DND-41 (cell line): Measurements from ENCODE around the gene C1R.

ENCODE experiments used
- ATAC-seq: fragments of 200-7000 bp; cut with Tn5 transposase; 3 replicates; pipeline ENCODE4 v1.9.1; 2021; ENCODE audit warnings: low read depth; ENCODE audit not compliant: insufficient read depth
- DNase-seq: peaks from one replicate; pipeline ENCODE4 v3.0.0-alpha.2; 2020
- H2AFZ ChIP-seq: 2 replicates; pipeline ENCODE4 v1.6.0; 2012; ENCODE audit warnings: low read depth, low read length
- H3K27ac ChIP-seq: 2 replicates; pipeline ENCODE4 v1.5.1; 2012; ENCODE audit warnings: low read length, inconsistent platforms
- H3K27me3 ChIP-seq: fragments of 200-600 bp; sonication (generic); 2 replicates; pipeline ENCODE4 v1.6.0; 2012; ENCODE audit warnings: low read length, mild to moderate bottlenecking, inconsistent platforms; ENCODE audit not compliant: insufficient read depth, poor library complexity
- H3K36me3 ChIP-seq: 2 replicates; pipeline ENCODE4 v1.5.1; 2012; ENCODE audit warnings: low read length, inconsistent platforms; ENCODE audit not compliant: insufficient read depth
- H3K4me1 ChIP-seq: 2 replicates; pipeline ENCODE4 v1.5.1; 2012; ENCODE audit warnings: mild to moderate bottlenecking, low read length; ENCODE audit not compliant: insufficient read depth
- H3K4me2 ChIP-seq: 2 replicates; pipeline ENCODE4 v1.6.0; 2012; ENCODE audit warnings: mild to moderate bottlenecking, moderate library complexity, low read length, inconsistent platforms; ENCODE audit not compliant: insufficient read depth
- H3K4me3 ChIP-seq, 2 experiments: fragments of 200-600 bp in 1 of 2; shearing (Covaris generic) in 1 of 2; 2 replicates each; pipeline ENCODE4 v1.5.1; 2012 to 2016; ENCODE audit warnings: inconsistent platforms in 2 of 2, low read length in 2 of 2, mild to moderate bottlenecking in 2 of 2, low read depth in 1 of 2, moderate library complexity in 1 of 2
- H3K79me2 ChIP-seq: 2 replicates; pipeline ENCODE4 v1.6.0; 2012; ENCODE audit warnings: low read length, inconsistent platforms; ENCODE audit not compliant: insufficient read depth
- H3K9ac ChIP-seq: 2 replicates; pipeline ENCODE4 v1.6.0; 2012; ENCODE audit warnings: low read depth, mild to moderate bottlenecking, inconsistent platforms, low read length, moderate library complexity
- H3K9me3 ChIP-seq: 2 replicates; pipeline ENCODE4 v1.5.1; 2012; ENCODE audit warnings: low read length, moderate library complexity, mild to moderate bottlenecking, inconsistent platforms; ENCODE audit not compliant: insufficient read depth, severe bottlenecking
- H4K20me1 ChIP-seq: 2 replicates; pipeline ENCODE4 v1.6.0; 2012; ENCODE audit warnings: low read length; ENCODE audit not compliant: insufficient read depth
- EZH2 ChIP-seq: IDR thresholded peaks from 3 replicates; pipeline ENCODE4 v1.6.1; 2012; ENCODE audit warnings: borderline replicate concordance, low read depth, mild to moderate bottlenecking, moderate library complexity, low read length, inconsistent platforms; ENCODE audit not compliant: severe bottlenecking
- TF ChIP-seq, protein P1 (sequence below): IDR thresholded peaks from 2 replicates; pipeline ENCODE4 v1.5.1; 2012; ENCODE audit warnings: borderline replicate concordance, low read length, moderate library complexity, mild to moderate bottlenecking; ENCODE audit not compliant: poor library complexity, severe bottlenecking; ENCODE audit errors: extremely low read depth

Gene C1R

DNA sequence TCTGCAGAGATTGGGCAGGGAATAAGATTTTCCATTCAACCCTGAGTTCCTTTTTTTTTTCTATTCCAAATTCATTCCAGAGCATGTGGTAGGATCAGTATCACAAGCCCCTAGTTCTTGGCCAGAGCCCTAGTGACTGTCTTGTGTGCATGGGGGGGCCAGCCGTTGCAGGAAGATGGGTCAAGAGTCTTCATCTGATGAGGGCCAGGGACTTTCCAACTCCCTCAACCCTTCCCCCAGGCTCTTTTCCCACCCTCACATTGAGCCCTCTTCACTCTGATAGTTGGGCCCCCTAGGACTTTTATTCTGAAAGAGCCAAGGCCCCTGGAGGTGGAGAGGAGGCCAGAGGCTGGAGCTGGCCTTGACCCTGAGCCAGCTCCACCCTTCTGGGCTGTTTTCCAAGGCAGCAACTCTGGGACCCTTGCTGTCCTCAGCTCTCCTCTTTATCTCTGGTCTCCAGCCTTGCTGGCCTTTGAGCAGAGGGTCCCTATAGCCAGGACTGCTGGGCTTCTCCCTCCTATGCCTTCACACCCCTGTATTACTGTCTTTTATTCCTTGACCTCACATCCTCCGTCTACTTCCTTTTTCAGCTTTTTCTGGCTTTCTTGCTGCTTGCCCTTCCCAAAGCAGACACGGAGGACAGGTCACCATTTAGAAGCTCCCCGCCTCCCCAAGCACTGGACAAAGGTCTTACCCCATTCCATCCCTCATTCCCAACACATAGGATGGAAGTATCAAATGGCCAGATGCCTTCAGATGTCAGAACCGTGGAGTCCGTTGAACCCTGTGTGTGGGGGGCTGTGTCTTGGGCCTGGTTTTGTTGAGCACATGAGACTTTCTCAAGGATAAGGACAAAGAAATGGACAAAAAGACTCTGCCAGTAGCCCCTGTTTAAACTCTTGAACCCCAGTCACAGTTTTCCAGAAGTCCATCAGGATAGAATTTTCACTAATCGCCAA, 30.8 kb upstream of the C1R start:
- Histone ChIP-seq H3K36me3 (no peaks in the 10 kb centered on the region), H2AFZ (no peak overlapping the region), H3K9me3 (no peaks in the 10 kb centered on the region), H3K4me1 (no peaks in the 10 kb centered on the region), H3K27me3 (no peaks in the 10 kb centered on the region), H3K79me2 (no peaks in the 10 kb centered on the region), H3K4me2 (no peak overlapping the region), H3K9ac (no peak overlapping the region), H3K4me3 (no peak overlapping the region), H4K20me1 (peaks cover 3% of the 10 kb centered on the region; the same call in 1 of the 2 replicates), H3K27ac (no peak overlapping the region)
- TF ChIP-seq, protein P1, sequence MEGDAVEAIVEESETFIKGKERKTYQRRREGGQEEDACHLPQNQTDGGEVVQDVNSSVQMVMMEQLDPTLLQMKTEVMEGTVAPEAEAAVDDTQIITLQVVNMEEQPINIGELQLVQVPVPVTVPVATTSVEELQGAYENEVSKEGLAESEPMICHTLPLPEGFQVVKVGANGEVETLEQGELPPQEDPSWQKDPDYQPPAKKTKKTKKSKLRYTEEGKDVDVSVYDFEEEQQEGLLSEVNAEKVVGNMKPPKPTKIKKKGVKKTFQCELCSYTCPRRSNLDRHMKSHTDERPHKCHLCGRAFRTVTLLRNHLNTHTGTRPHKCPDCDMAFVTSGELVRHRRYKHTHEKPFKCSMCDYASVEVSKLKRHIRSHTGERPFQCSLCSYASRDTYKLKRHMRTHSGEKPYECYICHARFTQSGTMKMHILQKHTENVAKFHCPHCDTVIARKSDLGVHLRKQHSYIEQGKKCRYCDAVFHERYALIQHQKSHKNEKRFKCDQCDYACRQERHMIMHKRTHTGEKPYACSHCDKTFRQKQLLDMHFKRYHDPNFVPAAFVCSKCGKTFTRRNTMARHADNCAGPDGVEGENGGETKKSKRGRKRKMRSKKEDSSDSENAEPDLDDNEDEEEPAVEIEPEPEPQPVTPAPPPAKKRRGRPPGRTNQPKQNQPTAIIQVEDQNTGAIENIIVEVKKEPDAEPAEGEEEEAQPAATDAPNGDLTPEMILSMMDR = no peak
- TF ChIP-seq EZH2 = no peak
- DNase-seq (no peak), ATAC-seq (no peak)

DNA sequence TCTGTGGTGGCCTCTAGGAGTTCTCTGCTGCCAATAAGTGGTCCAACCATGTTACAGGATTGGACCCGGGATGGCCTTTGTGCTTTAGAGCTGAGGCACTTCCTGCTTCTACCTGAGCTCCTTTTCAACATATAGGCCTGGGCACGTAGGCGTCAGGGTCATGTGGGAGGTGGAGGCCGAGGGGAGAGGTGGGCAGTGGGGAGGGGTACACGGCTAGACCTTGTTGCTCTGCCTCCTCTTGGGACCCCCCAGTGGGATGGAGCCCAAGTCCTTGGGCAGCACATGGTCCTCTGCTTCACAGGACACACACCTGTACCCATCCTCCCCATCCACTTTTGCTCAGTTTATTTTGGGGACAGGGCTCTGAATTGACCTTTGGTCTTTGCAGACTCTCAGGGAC, 29.1 kb upstream of the C1R start:
- Histone ChIP-seq H3K27me3 (no peaks in the 10 kb centered on the region), H4K20me1 (peaks cover 3% of the 10 kb centered on the region; the same call in 1 of the 2 replicates), H2AFZ (no peak overlapping the region), H3K4me2 (no peak overlapping the region), H3K36me3 (no peaks in the 10 kb centered on the region), H3K4me3 (no peak overlapping the region), H3K9me3 (no peaks in the 10 kb centered on the region), H3K79me2 (no peaks in the 10 kb centered on the region), H3K9ac (no peak overlapping the region), H3K27ac (no peak overlapping the region), H3K4me1 (no peaks in the 10 kb centered on the region)
- no peak for ATAC-seq
- TF ChIP-seq EZH2 = no peak
- TF ChIP-seq, protein P1 = no peak
- no peak for DNase-seq

DNA sequence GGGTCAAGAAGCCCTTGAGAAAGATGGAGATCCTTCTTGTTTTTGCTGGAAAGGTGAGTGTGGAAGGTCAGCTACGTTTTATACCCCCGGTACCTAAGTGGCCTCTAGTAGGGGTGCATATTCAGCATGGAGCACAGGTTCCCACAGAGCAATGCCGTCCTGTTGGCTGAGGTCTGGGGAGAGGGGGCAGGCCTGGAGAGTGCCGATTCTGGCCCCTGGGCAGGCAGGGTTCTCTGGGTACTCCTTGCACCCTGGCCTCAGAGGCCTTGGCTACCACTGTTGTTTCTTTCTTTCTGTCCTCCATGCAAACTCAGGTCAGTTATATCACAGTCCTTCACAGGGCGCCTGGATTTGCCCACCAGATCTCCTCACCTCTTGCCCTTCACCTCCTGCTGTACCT, 27.9 kb upstream of the C1R start:
- Histone ChIP-seq H3K4me1 (no peaks in the 10 kb centered on the region), H4K20me1 (peaks cover 3% of the 10 kb centered on the region; the same call in 1 of the 2 replicates), H3K27me3 (no peaks in the 10 kb centered on the region), H3K27ac (no peak overlapping the region), H3K9me3 (no peaks in the 10 kb centered on the region), H3K4me3 (no peak overlapping the region), H2AFZ (no peak overlapping the region), H3K9ac (no peak overlapping the region), H3K4me2 (no peak overlapping the region), H3K79me2 (no peaks in the 10 kb centered on the region), H3K36me3 (no peaks in the 10 kb centered on the region)
- TF ChIP-seq EZH2 = no peak
- ATAC-seq (no peak), DNase-seq (no peak)

DNA sequence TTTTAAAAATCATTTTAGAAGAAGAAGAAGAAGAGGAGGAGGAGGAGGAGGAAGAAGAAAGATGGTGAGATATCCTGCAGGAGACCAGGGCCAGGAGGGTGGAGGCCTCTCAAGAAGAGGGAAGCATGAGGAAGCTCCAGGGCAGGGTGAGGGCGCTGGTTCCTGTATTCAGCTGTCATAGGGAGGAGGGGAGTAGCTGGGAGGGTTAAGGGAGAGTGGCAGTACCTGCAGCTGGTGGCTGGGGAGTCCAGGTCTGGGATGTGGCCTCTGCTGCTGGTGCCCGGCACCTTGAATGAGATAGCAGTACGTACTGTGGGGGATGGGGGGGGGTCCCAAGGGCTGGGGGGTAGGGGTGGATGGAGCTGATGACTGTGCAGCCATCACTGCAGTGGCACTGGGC, 26.6 kb upstream of the C1R start:
- DNase-seq = no peak
- Histone ChIP-seq H3K9me3 (no peaks in the 10 kb centered on the region), H3K27ac (no peak overlapping the region), H3K4me1 (no peaks in the 10 kb centered on the region), H4K20me1 (peaks cover 3% of the 10 kb centered on the region; the same call in 1 of the 2 replicates), H2AFZ (no peak overlapping the region), H3K4me3 (no peak overlapping the region), H3K79me2 (no peaks in the 10 kb centered on the region), H3K36me3 (no peaks in the 10 kb centered on the region), H3K27me3 (no peaks in the 10 kb centered on the region), H3K9ac (no peak overlapping the region), H3K4me2 (no peak overlapping the region)
- no peak for ATAC-seq
- TF ChIP-seq EZH2 = no peak
- TF ChIP-seq, protein P1 = no peak
